PC-3 (cell line): Measurements from ENCODE around the gene PLAAT2. TPM values are rescaled to one million over a fixed set of nuclear protein-coding genes. Genes with fewer than 3 reads are reported as not detected.

Source experiments
- ATAC-seq: fragments of 200-7000 bp; cut with Tn5 transposase; 2 replicates; pipeline ENCODE4 v1.9.1; 2020; ENCODE audit warnings: mild to moderate bottlenecking, moderate library complexity
- BruUV-seq: library from RNA; stranded (reverse); fragments of 400-500 nt; replicated peaks from 2 replicates; lab custom pipeline; 2021; lab: Mats Ljungman, UMichigan
- CTCF ChIA-PET: fragments of 300-600 bp; sonication (Branson Sonifier 250); formaldehyde crosslinking; loops from one replicate; lab custom pipeline; 2022; ENCODE audit warnings: antibody characterized with exemption; lab: Charles Lee
- POLR2A ChIA-PET: fragments of 300-600 bp; sonication (Branson Sonifier 250); formaldehyde crosslinking; loops from one replicate; lab custom pipeline; 2022; ENCODE audit warnings: antibody characterized with exemption; ENCODE audit not compliant: unreplicated experiment; lab: Charles Lee
- DNase-seq: peaks from one replicate; pipeline ENCODE4 v3.0.0-alpha.2; 2015
- H2AFZ ChIP-seq: fragments of 300-600 bp; sonication (generic); 2 replicates; pipeline ENCODE4 v1.6.0; 2016; ENCODE audit warnings: antibody characterized with exemption, low read length
- H3F3A ChIP-seq: fragments of 300-600 bp; sonication (generic); one replicate; pipeline ENCODE4 v1.6.0; 2017; ENCODE audit warnings: antibody characterized with exemption, low read length, control low read depth, mild to moderate bottlenecking; ENCODE audit not compliant: unreplicated experiment
- H3K27ac ChIP-seq: fragments of 300-600 bp; sonication (generic); 2 replicates; pipeline ENCODE4 v1.5.1; 2016; ENCODE audit warnings: mild to moderate bottlenecking, low read length
- H3K27me3 ChIP-seq: fragments of 300-600 bp; sonication (generic); 2 replicates; pipeline ENCODE4 v1.6.1; 2016; ENCODE audit warnings: low read length, mixed read lengths
- H3K36me3 ChIP-seq: fragments of 300-600 bp; sonication (generic); 2 replicates; pipeline ENCODE4 v1.6.1; 2016; ENCODE audit warnings: low read depth, mixed run types, low read length, mixed read lengths
- H3K4me1 ChIP-seq: fragments of 300-600 bp; sonication (generic); 2 replicates; pipeline ENCODE4 v1.5.1; 2016; ENCODE audit warnings: low read length; ENCODE audit not compliant: insufficient read depth
- H3K4me2 ChIP-seq: fragments of 300-600 bp; sonication (generic); 2 replicates; pipeline ENCODE4 v1.6.0; 2016; ENCODE audit warnings: low read length
- H3K4me3 ChIP-seq: fragments of 300-600 bp; sonication (generic); 2 replicates; pipeline ENCODE4 v1.5.1; 2016; ENCODE audit warnings: mild to moderate bottlenecking, low read length, mixed read lengths
- H3K79me2 ChIP-seq: fragments of 300-600 bp; sonication (generic); 2 replicates; pipeline ENCODE4 v1.6.1; 2017; ENCODE audit warnings: low read length, mixed read lengths
- H3K9ac ChIP-seq: fragments of 300-600 bp; sonication (generic); 2 replicates; pipeline ENCODE4 v1.6.0; 2016; ENCODE audit warnings: mild to moderate bottlenecking, low read length
- H3K9me2 ChIP-seq: fragments of 300-600 bp; sonication (generic); replicated peaks from 2 replicates; pipeline ENCODE4 v1.6.1; 2016; ENCODE audit warnings: mixed run types, low read length, mixed read lengths
- H3K9me3 ChIP-seq: fragments of 300-600 bp; sonication (generic); 2 replicates; pipeline ENCODE4 v1.6.1; 2016; ENCODE audit warnings: low read length, mixed read lengths
- H4K20me1 ChIP-seq: fragments of 300-600 bp; sonication (generic); 2 replicates; pipeline ENCODE4 v1.6.1; 2016; ENCODE audit warnings: low read length, mixed read lengths
- CTCF ChIP-seq: fragments of 300-600 bp; sonication (generic); conservative IDR thresholded peaks from 2 replicates; pipeline ENCODE4 v1.5.1; 2017; ENCODE audit warnings: antibody characterized with exemption, low read depth, mild to moderate bottlenecking, low read length
- EZH2 ChIP-seq: fragments of 300-600 bp; sonication (generic); IDR thresholded peaks from one replicate; pipeline ENCODE4 v1.6.1; 2017; ENCODE audit warnings: antibody characterized with exemption, mild to moderate bottlenecking, low read length; ENCODE audit not compliant: unreplicated experiment
- EZH2phosphoT487 ChIP-seq: fragments of 300-600 bp; sonication (generic); IDR thresholded peaks from 2 replicates; pipeline ENCODE4 v1.6.1; 2018; ENCODE audit warnings: mild to moderate bottlenecking, antibody characterized with exemption, low read length, borderline replicate concordance
- intact Hi-C: fragments of 100-400 bp; cut with micrococcal nuclease; formaldehyde crosslinking; loops from 2 replicates; pipeline ENCODE4 v1.9.0; 2023
- total RNA-seq: library from RNA; depleted of rRNA; stranded (reverse); fragments of >200 nt; gene quantifications from 2 replicates; pipeline ENCODE4 v1.2.3, GENCODE V29; 2014

Gene PLAAT2
- total RNA-seq, 1 experiment from 2014 or later = 5.6 TPM

DNA sequence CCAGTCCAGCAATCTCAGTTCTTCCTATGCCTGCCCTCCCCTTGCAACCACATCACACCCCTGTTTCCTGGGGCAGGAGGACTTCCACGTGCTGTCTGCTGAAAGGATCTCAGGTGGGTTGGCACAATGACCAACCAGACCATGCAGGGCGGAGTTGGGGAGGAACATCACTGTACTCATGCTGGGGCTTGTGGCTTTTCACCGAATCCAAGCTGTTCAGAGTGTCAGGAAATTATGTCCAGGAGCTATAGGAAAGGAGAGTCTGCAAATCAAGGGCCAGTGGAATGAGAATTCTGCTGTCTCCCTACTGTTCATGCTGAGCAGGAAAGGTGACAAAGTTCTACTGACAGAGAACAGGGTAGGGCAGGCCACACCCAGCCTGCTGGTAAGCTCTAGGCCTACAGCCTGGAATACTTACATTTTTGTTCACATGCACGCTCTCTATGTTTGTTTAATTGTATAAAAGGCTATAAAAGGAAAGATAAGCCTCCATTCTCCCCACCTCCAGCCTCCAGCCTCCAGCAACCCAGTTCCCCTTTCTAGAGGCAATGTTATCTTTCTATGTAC, 1.7 kb upstream of the PLAAT2 start:
- POLR2A ChIA-PET = interaction anchor here (0.6 kb wide), 2 partner anchors 19 to 51 kb away, joined by 4 to 9 read pairs; no protein-coding TSS in a partner anchor
- Histone ChIP-seq H3K9me2 (no peaks in the 10 kb centered on the region), H4K20me1 (no peaks in the 10 kb centered on the region), H3K27ac (peak overlapping the region; percentile 93), H3K79me2 (no peaks in the 10 kb centered on the region), H3K36me3 (no peaks in the 10 kb centered on the region), H3K9ac (peak overlapping the region; percentile 49), H3F3A (peaks cover 3% of the 10 kb centered on the region), H3K9me3 (no peaks in the 10 kb centered on the region), H3K4me1 (peaks cover 61% of the 10 kb centered on the region), H3K27me3 (no peaks in the 10 kb centered on the region), H3K4me2 (peak overlapping the region; percentile 45), H2AFZ (no peak overlapping the region), H3K4me3 (no peak overlapping the region)
- intact Hi-C loops = loop anchor here (5.0 kb wide), 1 partner anchor 47 kb away; the partner anchor contains the start of gene PLAAT3
- ATAC-seq (peak; percentile 73), DNase-seq (peak; percentile 88)
- TF ChIP-seq EZH2 = no peak
- TF ChIP-seq EZH2phosphoT487 = no peak
- TF ChIP-seq CTCF = no peak
- CTCF ChIA-PET = no interaction called here
- no TSS peak for BruUV-seq

- ChIA-PET POLR2A (interaction anchor here (0.6 kb wide), 2 partner anchors 20 to 51 kb away, joined by 4 to 9 read pairs; no protein-coding TSS in a partner anchor), CTCF (no interaction called here)
- no peaks in the 10 kb centered on the region for H3K9me3 ChIP-seq
- TF ChIP-seq EZH2phosphoT487 = no peak
- TF ChIP-seq CTCF = no peak
- TF ChIP-seq EZH2 = no peak
- ATAC-seq (no peak), DNase-seq (no peak)
- intact Hi-C loops = no loop called here
- no peaks in the 10 kb centered on the region for H3K79me2 ChIP-seq
- no peaks in the 10 kb centered on the region for H3K9me2 ChIP-seq
- no peaks in the 10 kb centered on the region for H3K27me3 ChIP-seq
- H2AFZ ChIP-seq = no peak overlapping the region
- no peaks in the 10 kb centered on the region for H3K36me3 ChIP-seq
- H3K4me3 ChIP-seq = no peak overlapping the region
- H3K27ac ChIP-seq = peak overlapping the region; percentile 93
- peak overlapping the region; percentile 45; the same call in 1 of the 2 replicates for H3K4me2 ChIP-seq
- H4K20me1 ChIP-seq = no peaks in the 10 kb centered on the region
- peak overlapping the region; percentile 49 for H3K9ac ChIP-seq
- no TSS peak for BruUV-seq
- H3K4me1 ChIP-seq = peaks cover 62% of the 10 kb centered on the region
- peaks cover 3% of the 10 kb centered on the region for H3F3A ChIP-seq
Observed at GRCh38 chr11:63564056-63564774, 1.0 kb upstream of the PLAAT2 start.
